ENCODE results near the gene ANKRD52. TPM values are rescaled to one million over a fixed set of nuclear protein-coding genes. Genes with fewer than 3 reads are reported as not detected.
"Not testable (repeated sequence)": the region's sequence is repeated elsewhere in the genome, so short reads cannot be mapped to it uniquely, and the experiment has no call there.

Gene ANKRD52
- total RNA-seq, 1 donor from 2014 or later: 68.0 TPM

DNA sequence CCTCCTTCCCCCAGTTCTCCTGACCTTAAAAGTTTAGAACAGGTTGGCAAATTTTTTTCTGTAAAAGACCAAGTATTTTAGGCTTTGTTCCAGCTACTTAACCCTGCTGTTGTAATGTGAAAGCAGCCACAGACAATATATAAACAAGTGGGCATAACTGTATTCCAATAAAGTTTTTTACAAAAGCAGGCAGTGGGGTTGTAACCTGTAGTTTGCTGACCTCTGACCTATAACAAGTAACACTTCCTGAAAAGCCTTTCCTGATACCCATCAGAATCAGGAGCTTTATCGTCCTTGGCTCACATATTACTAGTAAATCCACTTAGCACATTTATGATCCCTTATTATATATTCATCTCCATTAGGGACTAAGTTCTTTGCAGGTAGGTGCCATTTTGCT lies 55.8 kb downstream of the ANKRD52 start:
- H3K27me3 Mint-ChIP-seq: no peaks in the 10 kb centered on the region

DNA sequence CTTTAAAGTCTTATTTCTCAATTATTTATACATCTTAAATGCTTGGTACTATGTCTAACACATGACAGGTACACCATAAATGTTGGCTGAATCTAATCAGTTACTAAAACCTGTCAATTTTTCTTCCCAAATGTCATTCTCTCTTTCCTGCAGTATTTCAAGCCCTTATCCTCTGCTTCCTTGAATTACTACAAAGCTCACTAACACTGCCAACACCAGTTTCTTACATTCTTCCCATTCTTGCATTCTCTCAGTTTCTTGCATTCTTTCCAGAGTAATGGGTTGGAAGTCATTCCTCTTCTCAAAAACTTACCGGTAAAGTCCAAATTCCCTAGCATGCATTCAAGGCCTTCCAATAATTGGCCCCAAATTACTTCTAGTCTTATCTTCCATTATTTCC lies 59.3 kb downstream of the ANKRD52 start:
- H3K9me3 Mint-ChIP-seq: no peaks in the 10 kb centered on the region
- H3K36me3 Mint-ChIP-seq (ENCODE audit: low read depth): no peaks in the 10 kb centered on the region
- intact Hi-C loops (cut with micrococcal nuclease): no loop called here
- H3K27ac Mint-ChIP-seq: no peak overlapping the region
- no peak overlapping the region for H3K4me3 Mint-ChIP-seq
- DNase-seq: no peak
- H3K27me3 Mint-ChIP-seq: no peaks in the 10 kb centered on the region
- no peaks in the 10 kb centered on the region for H3K4me1 Mint-ChIP-seq

More for the DNA sequence above, 55.8 kb downstream of the ANKRD52 start:
- intact Hi-C loops (cut with micrococcal nuclease): no loop called here
- no peak for DNase-seq
- H3K27ac Mint-ChIP-seq: no peak overlapping the region
- H3K36me3 Mint-ChIP-seq (ENCODE audit: low read depth): peaks cover 18% of the 10 kb centered on the region
- no peaks in the 10 kb centered on the region for H3K9me3 Mint-ChIP-seq
- H3K4me3 Mint-ChIP-seq: no peak overlapping the region
- peaks cover 2% of the 10 kb centered on the region for H3K4me1 Mint-ChIP-seq

DNA sequence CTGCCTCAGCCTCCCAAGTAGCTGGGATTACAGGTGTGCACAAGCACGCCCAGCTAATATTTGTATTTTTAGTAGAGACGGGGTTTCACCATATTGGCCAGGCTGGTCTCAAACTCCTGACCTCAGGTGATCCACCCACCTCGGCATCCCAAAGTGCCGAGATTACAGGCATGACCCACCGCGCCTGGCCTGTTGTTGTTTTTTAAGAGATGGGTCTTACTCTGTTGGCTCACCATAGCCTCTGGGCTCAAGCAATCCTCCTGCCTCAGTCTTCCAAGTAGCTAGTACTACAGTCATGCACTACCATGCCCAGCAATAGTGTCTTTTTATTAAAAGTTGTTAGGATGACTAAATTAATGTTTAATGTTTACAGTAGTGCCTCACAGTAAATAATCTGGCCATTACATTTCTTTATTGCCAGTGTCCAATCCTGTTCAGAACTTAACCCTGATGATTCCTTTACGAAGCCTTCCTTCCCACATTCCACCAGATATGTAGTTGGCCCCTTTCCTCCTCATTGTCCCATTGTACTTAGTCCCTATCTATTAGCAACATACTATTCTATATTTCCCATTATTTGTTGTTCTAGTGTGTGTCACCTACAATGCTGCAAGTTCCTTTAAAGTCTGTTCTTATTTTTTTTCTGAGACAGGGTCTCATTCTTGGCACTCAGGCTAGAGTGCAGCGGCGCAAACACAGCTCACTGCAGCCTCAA lies 60.1 kb downstream of the ANKRD52 start:
- Mint-ChIP-seq H3K27me3 (no peaks in the 10 kb centered on the region), H3K4me3 (no peak overlapping the region), H3K27ac (no peak overlapping the region), H3K9me3 (no peaks in the 10 kb centered on the region), H3K4me1 (peaks cover 5% of the 10 kb centered on the region), H3K36me3 (ENCODE audit: low read depth) (peaks cover 2% of the 10 kb centered on the region)
- intact Hi-C loops (cut with micrococcal nuclease): no loop called here
- no peak for DNase-seq

DNA sequence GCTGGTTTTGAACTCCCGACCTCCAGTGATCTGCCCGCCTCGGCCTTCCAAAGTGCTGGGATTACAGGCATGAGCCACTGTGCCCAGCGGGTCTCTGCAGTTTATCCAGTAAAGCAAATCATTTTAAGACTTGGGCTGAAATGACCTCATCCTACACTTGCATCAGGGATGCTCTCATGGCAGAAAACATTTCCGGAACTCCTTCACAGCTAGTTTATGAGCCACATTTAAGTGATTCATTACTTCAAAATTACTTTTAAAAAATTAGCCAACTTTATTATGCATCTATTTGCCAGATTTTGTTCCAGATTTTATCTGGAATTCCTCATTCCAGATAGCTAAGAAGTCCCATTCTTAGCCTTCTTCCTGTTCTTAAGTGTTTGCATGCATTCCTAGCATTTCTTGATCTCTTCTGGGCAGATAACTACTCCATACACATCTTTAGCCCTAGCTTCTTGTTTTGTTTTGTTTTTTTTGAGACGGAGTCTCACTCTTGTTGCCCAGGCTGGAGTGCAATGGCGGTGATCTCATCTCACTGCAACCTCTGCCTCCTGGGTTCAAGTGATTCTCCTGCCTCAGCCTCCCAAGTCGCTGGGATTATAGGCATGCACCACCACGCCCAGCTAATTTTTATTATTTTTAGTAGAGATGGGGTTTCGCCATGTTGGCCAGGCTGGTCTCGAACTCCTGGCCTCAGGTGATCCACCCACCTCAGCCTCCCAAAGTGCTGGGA lies 61.2 kb downstream of the ANKRD52 start:
- H3K9me3 Mint-ChIP-seq; H3K27ac Mint-ChIP-seq; H3K36me3 Mint-ChIP-seq (ENCODE audit: low read depth); H3K27me3 Mint-ChIP-seq; DNase-seq; H3K4me3 Mint-ChIP-seq; intact Hi-C loops (cut with micrococcal nuclease): not testable (repeated sequence)
- H3K4me1 Mint-ChIP-seq: peaks cover 10% of the 10 kb centered on the region

DNA sequence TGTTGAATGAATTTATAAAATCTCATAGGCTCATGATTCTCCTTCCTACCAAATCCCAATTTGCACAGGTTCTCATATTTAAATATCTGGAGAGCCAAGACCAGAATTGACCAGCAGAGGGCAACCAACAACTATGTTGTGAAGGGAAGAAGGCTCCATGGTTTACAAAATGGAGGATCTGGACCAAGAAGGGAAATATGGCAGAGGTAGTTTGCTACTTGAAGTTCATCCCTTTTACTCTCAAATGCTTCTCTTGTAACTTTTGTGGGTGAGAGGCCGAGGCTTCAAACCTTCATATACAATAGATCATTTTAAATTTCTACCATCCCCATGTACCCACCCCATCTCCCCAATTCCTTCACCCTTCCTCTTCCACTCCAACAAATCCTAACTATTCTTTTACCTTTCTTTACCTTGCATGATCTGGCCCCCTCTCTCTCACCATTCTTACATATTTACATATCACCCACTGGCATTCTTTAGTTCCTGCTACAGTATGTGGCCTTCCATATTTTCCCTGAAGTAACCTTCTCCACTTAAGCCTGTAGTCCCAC lies 65.1 kb downstream of the ANKRD52 start:
- intact Hi-C loops (cut with micrococcal nuclease): loop anchor here (1.0 to 2.0 kb wide), 3 partner anchors 31 to 272 kb away; partner anchors contain the start of genes ANKRD52 and NABP2
- Mint-ChIP-seq H3K4me1 (peaks cover 26% of the 10 kb centered on the region), H3K9me3 (no peaks in the 10 kb centered on the region), H3K4me3 (no peak overlapping the region), H3K27me3 (no peaks in the 10 kb centered on the region), H3K27ac (peak overlapping the region; percentile 60), H3K36me3 (ENCODE audit: low read depth) (peaks cover 7% of the 10 kb centered on the region)
- DNase-seq: peak; percentile 94

DNA sequence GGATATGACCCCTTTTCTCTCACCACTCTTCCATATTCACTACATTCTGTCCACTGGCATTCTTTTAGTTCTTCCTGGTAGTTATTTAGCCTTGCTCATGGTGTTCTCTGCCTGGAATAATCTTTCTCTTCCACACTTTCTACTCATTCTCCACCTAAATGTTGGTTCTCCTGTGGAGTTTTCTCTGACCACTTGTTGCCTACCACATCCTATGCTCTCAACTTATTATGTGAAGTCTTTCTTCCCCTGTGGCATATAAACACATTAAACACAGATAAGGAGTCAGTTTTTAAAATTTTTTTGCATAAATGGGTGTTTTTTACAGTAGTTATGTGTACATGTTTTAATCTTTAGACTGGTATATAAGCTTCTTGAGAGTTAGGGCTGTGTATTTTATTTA lies 65.6 kb downstream of the ANKRD52 start:
- no peak overlapping the region for H3K4me3 Mint-ChIP-seq
- no peak overlapping the region for H3K27ac Mint-ChIP-seq

DNA sequence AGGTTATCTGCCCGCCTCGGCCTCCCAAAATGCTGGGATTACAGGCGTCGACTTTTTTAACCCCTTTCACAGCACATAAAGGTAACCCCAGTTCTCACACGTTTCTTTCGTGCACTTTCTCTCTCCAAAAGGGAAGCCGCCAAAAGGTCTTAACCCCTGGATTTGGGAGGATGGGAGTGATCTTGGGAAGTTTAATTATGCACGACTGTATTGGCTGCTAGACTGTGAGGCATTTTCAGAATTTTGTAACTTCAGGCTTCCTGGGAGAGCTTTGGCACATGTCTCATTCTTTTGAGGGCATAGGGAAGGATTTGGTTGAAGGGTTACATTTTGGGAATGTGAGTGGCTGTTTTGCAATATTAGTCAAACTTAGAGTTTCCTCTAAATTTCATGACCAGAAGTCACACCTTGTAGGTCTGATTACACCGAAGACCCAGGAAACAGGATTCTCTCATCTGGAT lies 67.5 kb downstream of the ANKRD52 start:
- no peak for DNase-seq
- intact Hi-C loops (cut with micrococcal nuclease): loop anchor here (1.0 kb wide), 1 partner anchor 64 kb away; no protein-coding TSS in a partner anchor
- H3K4me3 Mint-ChIP-seq: peak overlapping the region; percentile 97
- H3K27ac Mint-ChIP-seq: peak overlapping the region; percentile 95
- H3K4me1 Mint-ChIP-seq: peaks cover 42% of the 10 kb centered on the region
- no peaks in the 10 kb centered on the region for H3K27me3 Mint-ChIP-seq
- no peaks in the 10 kb centered on the region for H3K9me3 Mint-ChIP-seq
- H3K36me3 Mint-ChIP-seq (ENCODE audit: low read depth): peaks cover 19% of the 10 kb centered on the region

More for the DNA sequence above, 65.6 kb downstream of the ANKRD52 start:
- H3K36me3 Mint-ChIP-seq (ENCODE audit: low read depth): peaks cover 8% of the 10 kb centered on the region
- no peaks in the 10 kb centered on the region for H3K9me3 Mint-ChIP-seq
- intact Hi-C loops (cut with micrococcal nuclease): loop anchor here (2.0 kb wide), 1 partner anchor 272 kb away; no protein-coding TSS in a partner anchor
- no peak for DNase-seq
- peaks cover 32% of the 10 kb centered on the region for H3K4me1 Mint-ChIP-seq
- no peaks in the 10 kb centered on the region for H3K27me3 Mint-ChIP-seq

DNA sequence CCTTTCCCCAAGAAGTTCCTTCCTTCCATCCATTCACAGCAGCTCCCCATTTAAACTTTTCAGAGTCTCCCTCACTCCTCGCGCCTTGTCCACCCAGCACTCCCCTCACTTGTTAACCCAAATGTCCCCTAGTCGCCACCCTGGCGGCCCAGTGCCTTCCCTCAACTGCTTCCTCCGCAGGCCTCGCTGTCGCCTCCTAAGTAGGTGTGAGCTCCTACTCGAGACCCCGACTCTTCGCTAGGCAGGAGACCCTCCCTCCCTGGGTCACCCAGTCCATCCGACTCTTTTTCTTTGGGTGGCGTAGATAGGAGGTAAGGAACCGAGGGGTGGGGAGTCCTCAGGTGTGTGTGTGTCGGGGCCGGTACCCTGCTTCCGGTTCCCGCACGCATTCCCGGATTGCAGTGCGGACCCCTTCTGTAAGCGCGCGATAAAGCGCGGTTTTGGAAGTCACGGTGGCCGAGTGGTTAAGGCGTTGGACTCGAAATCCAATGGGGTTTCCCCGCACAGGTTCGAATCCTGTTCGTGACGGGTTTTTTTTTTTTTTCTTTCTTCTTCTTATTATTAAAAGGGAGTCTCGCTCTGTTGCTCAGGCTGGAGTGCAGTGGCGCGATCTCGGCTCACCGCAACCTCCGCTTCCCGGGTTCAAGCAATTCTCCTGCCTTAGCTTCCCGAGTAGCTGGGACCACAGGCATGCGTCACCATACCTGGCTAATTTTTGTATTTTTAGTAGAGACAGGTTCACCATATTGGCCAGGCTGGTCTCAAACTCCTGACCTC lies 68.1 kb downstream of the ANKRD52 start:
- Mint-ChIP-seq H3K27me3 (no peaks in the 10 kb centered on the region), H3K4me1 (peaks cover 42% of the 10 kb centered on the region), H3K27ac (peak overlapping the region; percentile 95), H3K4me3 (peak overlapping the region; percentile 97), H3K9me3 (no peaks in the 10 kb centered on the region), H3K36me3 (ENCODE audit: low read depth) (peaks cover 22% of the 10 kb centered on the region)
- intact Hi-C loops (cut with micrococcal nuclease): loop anchor here (1.0 to 2.0 kb wide), 6 partner anchors 29 to 278 kb away; partner anchors contain the start of genes CS, MYL6B and SPRYD4
- peak; percentile 95 for DNase-seq

DNA sequence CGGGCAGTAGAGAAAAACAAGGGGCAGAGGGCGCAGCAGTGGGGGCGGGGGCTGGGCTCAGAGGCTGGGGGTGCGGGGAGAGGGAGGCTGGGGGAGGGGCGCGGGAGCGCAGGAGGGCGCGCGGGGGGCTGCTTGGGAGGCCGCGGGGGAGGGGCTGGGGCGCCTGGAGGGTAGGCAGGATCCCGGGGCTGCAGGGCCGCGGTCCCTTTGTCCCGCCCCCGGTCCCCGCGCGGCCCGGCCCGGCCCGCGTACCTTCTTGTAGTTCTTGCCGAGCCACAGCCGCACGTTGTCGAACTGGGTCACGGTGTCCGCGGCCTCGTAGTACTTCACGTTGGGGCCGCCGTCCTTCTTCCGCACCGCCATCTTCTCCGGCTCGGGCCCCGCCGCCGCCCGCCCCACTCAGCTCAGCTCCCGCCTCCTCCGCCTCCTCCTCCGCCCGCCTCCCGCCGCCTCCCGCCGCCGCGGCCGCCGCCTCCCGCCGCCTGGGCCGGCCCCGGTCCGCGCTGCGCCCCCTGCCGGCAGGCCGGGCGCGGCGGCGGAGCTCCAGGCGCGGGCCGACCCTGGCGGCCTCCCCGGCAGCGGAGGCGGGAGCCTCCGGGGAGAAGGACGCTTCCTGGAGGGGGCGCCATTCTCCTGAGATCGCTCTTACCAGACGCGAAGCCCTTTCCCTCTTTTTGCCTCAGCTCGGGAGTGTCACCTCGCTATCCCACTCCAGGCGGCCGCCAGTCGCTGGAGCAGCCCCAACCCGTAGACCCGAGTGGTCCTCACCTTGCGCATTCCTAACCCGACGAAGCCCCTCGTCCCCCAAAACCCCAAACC lies 68.9 kb downstream of the ANKRD52 start, which contains the start of gene SMARCC2:
Gene SMARCC2, minus strand, starts transcription at position 385 of the 819 bp plus-strand sequence. Its CDS starts 22 bp downstream, at position 363.
- no peaks in the 10 kb centered on the region for H3K27me3 Mint-ChIP-seq
- no peaks in the 10 kb centered on the region for H3K9me3 Mint-ChIP-seq
- H3K27ac Mint-ChIP-seq: peak within 1 kb of the TSS; percentile 95
- H3K4me1 Mint-ChIP-seq: peaks cover 42% of the 10 kb centered on the region
- peaks cover 30% of the 10 kb centered on the region for H3K36me3 Mint-ChIP-seq (ENCODE audit: low read depth)
- intact Hi-C loops (cut with micrococcal nuclease): loop anchor here (1.0 to 2.0 kb wide), 5 partner anchors 29 to 279 kb away; partner anchors contain the start of genes CS, MYL6B and SPRYD4
- H3K4me3 Mint-ChIP-seq: peak within 1 kb of the TSS; percentile 97
- peak; percentile 96 for DNase-seq

DNA sequence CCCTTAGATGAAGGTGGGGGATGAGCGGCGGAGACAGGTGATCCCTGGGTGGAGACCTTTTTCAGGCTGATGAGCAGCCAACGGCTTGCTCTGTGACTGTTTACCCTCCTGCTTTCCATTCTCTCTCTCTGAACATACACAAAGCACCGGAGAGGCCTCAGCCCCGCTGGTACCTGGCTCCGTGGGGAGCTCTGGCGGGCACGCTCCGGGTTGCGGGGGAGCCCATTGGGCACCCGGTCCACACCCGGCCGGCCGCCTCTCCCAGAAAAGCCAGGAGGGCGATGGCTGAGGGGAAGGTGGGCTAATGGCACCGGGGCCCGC lies 69.4 kb downstream of the ANKRD52 start:
- Mint-ChIP-seq H3K9me3 (no peaks in the 10 kb centered on the region), H3K4me1 (peaks cover 42% of the 10 kb centered on the region), H3K27me3 (no peaks in the 10 kb centered on the region), H3K4me3 (peak overlapping the region; percentile 97), H3K36me3 (ENCODE audit: low read depth) (peaks cover 35% of the 10 kb centered on the region), H3K27ac (peak overlapping the region; percentile 86)
- DNase-seq: peak; percentile 75
- intact Hi-C loops (cut with micrococcal nuclease): loop anchor here (1.0 to 2.0 kb wide), 5 partner anchors 28 to 280 kb away; partner anchors contain the start of genes CS, MYL6B and SPRYD4

DNA sequence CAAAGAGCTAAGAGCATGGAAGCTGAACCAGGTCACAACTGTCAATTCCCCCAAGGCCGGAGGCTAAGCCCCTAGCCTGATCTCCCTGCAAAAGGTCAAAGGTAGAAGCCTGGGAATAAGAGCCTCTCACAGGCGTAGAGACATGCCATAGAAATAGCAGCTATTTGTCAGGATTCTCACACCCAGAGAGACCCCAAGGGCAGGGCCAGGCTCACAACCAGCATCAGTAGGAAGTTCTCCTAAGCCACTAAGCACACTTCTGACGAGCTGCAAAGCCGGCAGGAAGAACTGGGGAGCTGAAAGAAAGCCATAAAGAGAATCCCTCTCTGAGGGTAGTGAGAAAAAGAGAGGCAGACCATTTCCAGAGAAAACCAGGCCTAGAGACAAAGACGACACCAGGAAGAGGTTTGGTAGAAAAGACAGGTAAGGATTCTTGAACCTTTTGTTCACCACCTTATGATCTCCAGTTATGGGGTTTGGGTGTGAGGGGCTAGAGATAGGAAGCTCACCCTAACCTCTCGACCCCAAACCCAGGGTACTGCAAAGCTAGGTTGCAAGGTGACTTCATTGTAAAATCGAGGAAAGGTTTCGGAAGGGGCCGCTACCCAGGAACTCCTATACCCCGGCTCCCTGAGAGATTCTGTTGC lies 69.9 kb downstream of the ANKRD52 start:
- H3K9me3 Mint-ChIP-seq: no peaks in the 10 kb centered on the region
- peak; percentile 70 for DNase-seq
- peaks cover 39% of the 10 kb centered on the region for H3K4me1 Mint-ChIP-seq
- intact Hi-C loops (cut with micrococcal nuclease): loop anchor here (2.0 kb wide), 2 partner anchors 27 to 35 kb away; partner anchors contain the start of gene MYL6B
- H3K27ac Mint-ChIP-seq: peak overlapping the region; percentile 86
- H3K36me3 Mint-ChIP-seq (ENCODE audit: low read depth): peaks cover 37% of the 10 kb centered on the region
- no peaks in the 10 kb centered on the region for H3K27me3 Mint-ChIP-seq
- peak overlapping the region; percentile 97 for H3K4me3 Mint-ChIP-seq

All from activated CD4-positive, alpha-beta T cell treated with anti-CD3 and anti-CD28 coated beads, Interleukin-2, amount 10 ng/mL, durations not matched to agents 24 days and 14 days (primary cell).